HepG2 (cell line): ENCODE results near the gene KLHL12.

Experiments
- EZH2 ChIP-seq: conservative IDR thresholded peaks from 2 replicates; pipeline ENCODE4 v1.6.1; 2012; ENCODE audit warnings: mild to moderate bottlenecking, low read depth, low read length, moderate library complexity
- FOXJ3 ChIP-seq: sonication (generic); formaldehyde crosslinking; IDR thresholded peaks from 2 replicates; pipeline ENCODE4 v1.4.0; 2020; ENCODE audit warnings: missing genetic modification reagents, mild to moderate bottlenecking, borderline replicate concordance
- HHEX ChIP-seq: IDR thresholded peaks from 2 replicates; pipeline ENCODE4 v1.6.1; 2016; ENCODE audit warnings: control low read depth
- JDP2 ChIP-seq: sonication (generic); formaldehyde crosslinking; IDR thresholded peaks from 2 replicates; pipeline ENCODE4 v1.8.1; 2022; ENCODE audit warnings: missing genetic modification reagents, borderline replicate concordance
- KAT8 ChIP-seq: IDR thresholded peaks from 2 replicates; pipeline ENCODE4 v1.6.1; 2016; ENCODE audit warnings: missing genetic modification reagents, missing compliant biosample characterization
- MAZ ChIP-seq, 2 experiments: sonication (generic) in 1 of 2; formaldehyde crosslinking in 1 of 2; IDR thresholded peaks; 2 replicates each; pipeline versions ENCODE4 v1.5.0 to v1.6.1; 2012 to 2020; ENCODE audit warnings: low read depth in 2 of 2, mild to moderate bottlenecking in 2 of 2, borderline replicate concordance in 1 of 2, improper control_type of control experiment in 1 of 2, low read length in 1 of 2, missing genetic modification reagents in 1 of 2, moderate library complexity in 1 of 2
- REPIN1 ChIP-seq: sonication (generic); formaldehyde crosslinking; IDR thresholded peaks from 2 replicates; pipeline ENCODE4 v1.8.0; 2022; ENCODE audit warnings: missing genetic modification reagents, low read depth, mild to moderate bottlenecking, borderline replicate concordance
- SPEN ChIP-seq: sonication (generic); formaldehyde crosslinking; IDR thresholded peaks from 2 replicates; pipeline ENCODE4 v1.5.1; 2020; ENCODE audit warnings: low read depth, mild to moderate bottlenecking, missing genetic modification reagents
- STAG1 ChIP-seq: sonication (generic); formaldehyde crosslinking; IDR thresholded peaks from 2 replicates; pipeline ENCODE4 v1.4.0; 2020; ENCODE audit warnings: missing genetic modification reagents
- SUZ12 ChIP-seq: fragments of 150-350 bp; IDR thresholded peaks from 2 replicates; pipeline ENCODE4 v1.6.1; 2014; ENCODE audit warnings: low read depth, low read length
- ZBTB21 ChIP-seq: sonication (generic); formaldehyde crosslinking; IDR thresholded peaks from 2 replicates; pipeline ENCODE4 v1.4.0; 2020; ENCODE audit warnings: missing genetic modification reagents
- ZNF710 ChIP-seq: sonication (generic); formaldehyde crosslinking; IDR thresholded peaks from 2 replicates; pipeline ENCODE4 v1.5.0; 2020; ENCODE audit warnings: mild to moderate bottlenecking, missing genetic modification reagents, borderline replicate concordance

- TF ChIP-seq SUZ12 = no peak
- no peak for TF ChIP-seq EZH2
- TF ChIP-seq FOXJ3 (CRISPR knock-in tag) = no peak
- no peak for TF ChIP-seq ZNF710 (CRISPR knock-in tag)
- no peak for TF ChIP-seq MAZ (IDR thresholded peaks at IDR 0.05; ENCODE audit: borderline replicate concordance, low read depth, low read length)
- no peak for TF ChIP-seq MAZ (CRISPR knock-in tag; IDR thresholded peaks at IDR 0.05; ENCODE audit: low read depth)
- no peak for TF ChIP-seq STAG1 (CRISPR knock-in tag)
- no peak for TF ChIP-seq JDP2 (CRISPR knock-in tag)
- TF ChIP-seq ZBTB21 (CRISPR knock-in tag) = no peak
- no peak for TF ChIP-seq SPEN (CRISPR knock-in tag)
- TF ChIP-seq HHEX (CRISPR knock-in tag) = no peak
- TF ChIP-seq KAT8 = no peak
- TF ChIP-seq REPIN1 (CRISPR knock-in tag) = no peak
These were observed 25.8 kb upstream of the KLHL12 start for GRCh38 chr1:202952818-202953217.
